ENCODE results near the gene ROBO1. TPM values are rescaled to one million over a fixed set of nuclear protein-coding genes. Genes with fewer than 3 reads are reported as not detected.
"Not testable (repeated sequence)": the region's sequence is repeated elsewhere in the genome, so short reads cannot be mapped to it uniquely, and the experiment has no call there.

ROBO1 gene
- total RNA-seq, 2 experiments from 2014 or later = 1.6 to 2.1 TPM

- CTCF ChIA-PET = no interaction called here
Observed at GRCh38 chr3:79199966-79200365, 567.8 kb downstream of the ROBO1 start.

GRCh38 chr3:79187426-79187825 is 580.4 kb downstream of the ROBO1 start:
- ChIA-PET CTCF (no interaction called here), POLR2A (no interaction called here)

More at GRCh38 chr3:79199966-79200365, 567.8 kb downstream of the ROBO1 start:
- POLR2A ChIA-PET = no interaction called here

- ChIA-PET POLR2A (no interaction called here), CTCF (no interaction called here)
Observed at GRCh38 chr3:79184251-79184650, 583.5 kb downstream of the ROBO1 start.

GRCh38 chr3:79183496-79183895 is 584.3 kb downstream of the ROBO1 start:
- ChIA-PET CTCF (no interaction called here), POLR2A (no interaction called here)

GRCh38 chr3:79178471-79179180 is 589.2 kb downstream of the ROBO1 start:
- ChIA-PET POLR2A (no interaction called here), CTCF (no interaction called here)

- CTCF ChIA-PET = no interaction called here
Observed at GRCh38 chr3:79175870-79176269, 591.9 kb downstream of the ROBO1 start.

GRCh38 chr3:79173259-79173658 is 594.5 kb downstream of the ROBO1 start:
- CTCF ChIA-PET, POLR2A ChIA-PET: not testable (repeated sequence)

More at GRCh38 chr3:79175870-79176269, 591.9 kb downstream of the ROBO1 start:
- POLR2A ChIA-PET = no interaction called here

- CTCF ChIA-PET = no interaction called here
- POLR2A ChIA-PET = no interaction called here
Observed at GRCh38 chr3:79172241-79172640, 595.6 kb downstream of the ROBO1 start.

GRCh38 chr3:79170021-79170420 is 597.8 kb downstream of the ROBO1 start:
- POLR2A ChIA-PET = no interaction called here
- CTCF ChIA-PET = interaction anchor here (0.6 kb wide), 1 partner anchor 137 kb away, joined by 3 read pairs; no protein-coding TSS in a partner anchor

- ChIA-PET POLR2A (no interaction called here), CTCF (no interaction called here)
Observed at GRCh38 chr3:79167651-79168416, 600.0 kb downstream of the ROBO1 start.

- ChIA-PET CTCF (no interaction called here), POLR2A (no interaction called here)
Observed at GRCh38 chr3:79162653-79163052, 605.1 kb downstream of the ROBO1 start.

GRCh38 chr3:79161941-79162340 is 605.9 kb downstream of the ROBO1 start:
- POLR2A ChIA-PET = no interaction called here
- CTCF ChIA-PET = no interaction called here

GRCh38 chr3:79160421-79160820 is 607.4 kb downstream of the ROBO1 start:
- POLR2A ChIA-PET = no interaction called here
- CTCF ChIA-PET = no interaction called here

GRCh38 chr3:79159736-79160135 is 608.1 kb downstream of the ROBO1 start:
- POLR2A ChIA-PET = no interaction called here
- CTCF ChIA-PET = no interaction called here

- CTCF ChIA-PET = no interaction called here
Observed at GRCh38 chr3:79157191-79157590, 610.6 kb downstream of the ROBO1 start.

GRCh38 chr3:79154865-79155264 is 612.9 kb downstream of the ROBO1 start:
- CTCF ChIA-PET = no interaction called here

More at GRCh38 chr3:79157191-79157590, 610.6 kb downstream of the ROBO1 start:
- POLR2A ChIA-PET = no interaction called here

GRCh38 chr3:79148786-79149185 is 619.0 kb downstream of the ROBO1 start:
- ChIA-PET POLR2A (no interaction called here), CTCF (no interaction called here)

More at GRCh38 chr3:79154865-79155264, 612.9 kb downstream of the ROBO1 start:
- POLR2A ChIA-PET = no interaction called here

- ChIA-PET POLR2A (no interaction called here), CTCF (interaction anchor here (0.6 kb wide), 1 partner anchor 1594 kb away, joined by 3 read pairs; no protein-coding TSS in a partner anchor)
Observed at GRCh38 chr3:79146024-79146423, 621.8 kb downstream of the ROBO1 start.

GRCh38 chr3:79140708-79141107 is 627.1 kb downstream of the ROBO1 start:
- POLR2A ChIA-PET = no interaction called here
- CTCF ChIA-PET = no interaction called here

GRCh38 chr3:79139395-79140068 is 628.3 kb downstream of the ROBO1 start:
- POLR2A ChIA-PET = no interaction called here

More at GRCh38 chr3:79139395-79140068, 628.3 kb downstream of the ROBO1 start:
- CTCF ChIA-PET = no interaction called here
